Thoracic aorta (tissue), 2 donors: ENCODE data around the gene BMP2. TPM values are rescaled to one million over a fixed set of nuclear protein-coding genes. Genes with fewer than 3 reads are reported as not detected.
A peak's percentile ranks its signal among the peaks of the same experiment; 100 is the strongest.

Experiments
- ATAC-seq: fragments of 150-250 bp; one replicate; pipeline ENCODE4 v1.8.0; 2017; ENCODE audit warnings: low read depth; ENCODE audit not compliant: insufficient number of reproducible peaks, low FRiP score
- DNase-seq: peaks from one replicate; pipeline ENCODE4 v3.0.0-alpha.2; 2020; ENCODE audit warnings: low spot score
- H3K27ac ChIP-seq, 2 donors: fragments of 200-600 bp; sonication (generic); 1 replicate in 1 of 2; 2 replicates in 1 of 2; pipeline ENCODE4 v1.5.1; 2016; ENCODE audit warnings: mild to moderate bottlenecking in 2 of 2, moderate library complexity in 2 of 2
- H3K27me3 ChIP-seq: fragments of 200-600 bp; sonication (generic); replicated peaks from 2 replicates; pipeline ENCODE4 v1.6.0; 2016; ENCODE audit warnings: mild to moderate bottlenecking; ENCODE audit not compliant: insufficient read depth
- H3K36me3 ChIP-seq: fragments of 200-600 bp; sonication (generic); one replicate; pipeline ENCODE4 v1.5.1; 2016
- H3K4me1 ChIP-seq, 2 donors: fragments of 200-600 bp; sonication (generic); 1 replicate in 1 of 2; 2 replicates in 1 of 2; pipeline versions ENCODE4 v1.5.1 to v1.6.0; 2016; ENCODE audit warnings: low read depth in 2 of 2, mild to moderate bottlenecking in 1 of 2; ENCODE audit not compliant: control insufficient read depth in 1 of 2
- H3K4me3 ChIP-seq: fragments of 200-600 bp; sonication (generic); 2 replicates; pipeline ENCODE4 v1.5.1; 2016; ENCODE audit warnings: mild to moderate bottlenecking
- H3K9me3 ChIP-seq: fragments of 200-600 bp; sonication (generic); 2 replicates; pipeline ENCODE4 v1.5.1; 2016
- CTCF ChIP-seq: fragments of 200-600 bp; sonication (generic); IDR thresholded peaks from one replicate; pipeline ENCODE4 v1.5.1; 2019; ENCODE audit warnings: antibody characterized with exemption
- total RNA-seq, 2 donors: library from RNA; depleted of rRNA; stranded (reverse); fragments of >200 nt; gene quantifications; one replicate each; pipeline versions ENCODE4 v1.1.0 to v1.2.3, GENCODE V29; 2016

Gene BMP2
- total RNA-seq, 2 donors from 2014 or later = 8.3 to 10.4 TPM

GRCh38 chr20:6756693-6757595 lies 10.5 kb upstream of the BMP2 start:
- Histone ChIP-seq H3K36me3 (no peaks in the 10 kb centered on the region), H3K4me1 (no peaks in the 10 kb centered on the region), H3K27ac (no peak overlapping the region), H3K9me3 (peaks cover 4% of the 10 kb centered on the region), H3K27me3 (no peaks in the 10 kb centered on the region), H3K4me3 (no peak overlapping the region)
- DNase-seq = no peak
- ATAC-seq = no peak
- TF ChIP-seq CTCF = no peak

- Histone ChIP-seq H3K9me3 (no peaks in the 10 kb centered on the region), H3K36me3 (no peaks in the 10 kb centered on the region), H3K27me3 (no peaks in the 10 kb centered on the region), H3K27ac (no peak overlapping the region), H3K4me1 (peaks cover 0 to 4% of the 10 kb centered on the region in 2 donors), H3K4me3 (no peak overlapping the region)
- ATAC-seq (no peak), DNase-seq (no peak)
- TF ChIP-seq CTCF = no peak
Measured at GRCh38 chr20:6764619-6765018, 2.9 kb upstream of the BMP2 start.

- Histone ChIP-seq H3K36me3 (no peaks in the 10 kb centered on the region), H3K4me3 (no peak overlapping the region), H3K9me3 (no peaks in the 10 kb centered on the region), H3K4me1 (peaks cover 0 to 13% of the 10 kb centered on the region in 2 donors), H3K27ac (no peak overlapping the region), H3K27me3 (no peaks in the 10 kb centered on the region)
- peak; percentile 59 for TF ChIP-seq CTCF
- DNase-seq (no peak), ATAC-seq (no peak)
Measured at GRCh38 chr20:6765469-6766058, 1.9 kb upstream of the BMP2 start.

GRCh38 chr20:6766433-6766832 lies 1.1 kb upstream of the BMP2 start:
- H3K27ac ChIP-seq = no peak overlapping the region
- ATAC-seq = no peak

More at GRCh38 chr20:6766433-6766832, 1.1 kb upstream of the BMP2 start:
- TF ChIP-seq CTCF = no peak
- no peaks in the 10 kb centered on the region for H3K9me3 ChIP-seq
- H3K4me3 ChIP-seq = no peak overlapping the region
- no peaks in the 10 kb centered on the region for H3K27me3 ChIP-seq
- DNase-seq = no peak
- H3K36me3 ChIP-seq = no peaks in the 10 kb centered on the region
- H3K4me1 ChIP-seq = peaks cover 0 to 18% of the 10 kb centered on the region in 2 donors
